Tibial nerve (tissue), 3 donors: ENCODE measurements around the gene LRFN2.

Experiments used
- POLR2A ChIP-seq, 2 donors: fragments of 450-650 bp; IDR thresholded peaks; one replicate each; pipeline ENCODE4 v1.6.1; 2017; ENCODE audit warnings: antibody characterized with exemption in 2 of 2, mild to moderate bottlenecking in 2 of 2, moderate library complexity in 2 of 2
- TF ChIP-seq, protein P1 (sequence below), 5 experiments: fragments of 200-600 bp in 3 of 5; fragments of 450-650 bp in 2 of 5; sonication (generic) in 3 of 5; IDR thresholded peaks; one replicate each; pipeline ENCODE4 v1.5.1; 2016 to 2019; ENCODE audit warnings: antibody characterized with exemption in 5 of 5, mild to moderate bottlenecking in 3 of 5, moderate library complexity in 2 of 5

DNA sequence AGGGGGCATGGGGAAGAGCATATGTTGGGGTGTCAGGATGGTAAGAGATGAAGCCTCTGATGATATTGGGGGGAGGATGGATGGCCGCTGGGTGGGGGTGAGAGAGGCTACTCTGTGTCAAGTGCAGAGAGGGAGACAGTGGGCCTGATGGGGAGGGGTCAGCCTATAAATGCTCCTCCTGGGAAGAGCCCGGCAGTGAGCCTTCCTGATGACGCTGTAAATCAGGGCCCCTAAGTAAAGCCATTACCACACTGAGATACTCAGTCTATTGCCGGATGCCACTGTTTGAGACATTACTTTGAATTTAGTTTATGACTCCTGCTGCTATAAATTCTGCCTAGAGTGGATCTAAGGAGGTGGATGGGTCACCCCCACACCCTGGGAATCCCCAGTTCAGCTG is 28.1 kb downstream of the LRFN2 start:
- TF ChIP-seq, protein P1, sequence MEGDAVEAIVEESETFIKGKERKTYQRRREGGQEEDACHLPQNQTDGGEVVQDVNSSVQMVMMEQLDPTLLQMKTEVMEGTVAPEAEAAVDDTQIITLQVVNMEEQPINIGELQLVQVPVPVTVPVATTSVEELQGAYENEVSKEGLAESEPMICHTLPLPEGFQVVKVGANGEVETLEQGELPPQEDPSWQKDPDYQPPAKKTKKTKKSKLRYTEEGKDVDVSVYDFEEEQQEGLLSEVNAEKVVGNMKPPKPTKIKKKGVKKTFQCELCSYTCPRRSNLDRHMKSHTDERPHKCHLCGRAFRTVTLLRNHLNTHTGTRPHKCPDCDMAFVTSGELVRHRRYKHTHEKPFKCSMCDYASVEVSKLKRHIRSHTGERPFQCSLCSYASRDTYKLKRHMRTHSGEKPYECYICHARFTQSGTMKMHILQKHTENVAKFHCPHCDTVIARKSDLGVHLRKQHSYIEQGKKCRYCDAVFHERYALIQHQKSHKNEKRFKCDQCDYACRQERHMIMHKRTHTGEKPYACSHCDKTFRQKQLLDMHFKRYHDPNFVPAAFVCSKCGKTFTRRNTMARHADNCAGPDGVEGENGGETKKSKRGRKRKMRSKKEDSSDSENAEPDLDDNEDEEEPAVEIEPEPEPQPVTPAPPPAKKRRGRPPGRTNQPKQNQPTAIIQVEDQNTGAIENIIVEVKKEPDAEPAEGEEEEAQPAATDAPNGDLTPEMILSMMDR (IDR thresholded peaks at IDR 0.05) = no peak
- no peak for TF ChIP-seq POLR2A (IDR thresholded peaks at IDR 0.05)
